PC-9 (cell line): ENCODE results near the gene LAYN. TPM values are rescaled to one million over a fixed set of nuclear protein-coding genes. Genes with fewer than 3 reads are reported as not detected.

Experiments used
- BruUV-seq: library from RNA; stranded (reverse); fragments of 400-500 nt; replicated peaks from 2 replicates; lab custom pipeline; 2021; lab: Mats Ljungman, UMichigan
- CTCF ChIA-PET: fragments of 300-600 bp; sonication (Branson Sonifier 250); formaldehyde crosslinking; loops from one replicate; lab custom pipeline; 2022; ENCODE audit warnings: antibody characterized with exemption; lab: Charles Lee
- POLR2A ChIA-PET: fragments of 300-600 bp; sonication (Branson Sonifier 250); formaldehyde crosslinking; loops from one replicate; lab custom pipeline; 2022; ENCODE audit warnings: antibody characterized with exemption; ENCODE audit not compliant: unreplicated experiment; lab: Charles Lee
- DNase-seq, 2 experiments: peaks; one replicate each; pipeline versions ENCODE4 v3.0.0 to v3.0.0-alpha.2; 2015 to 2022; ENCODE audit warnings: mixed read lengths in 1 of 2
- H2AFZ ChIP-seq: fragments of 200-600 bp; sonication (generic); 2 replicates; pipeline ENCODE4 v1.8.1; 2017; ENCODE audit warnings: antibody characterized with exemption
- H3F3A ChIP-seq: fragments of 200-600 bp; sonication (generic); 2 replicates; pipeline ENCODE4 v1.8.1; 2017; ENCODE audit warnings: antibody characterized with exemption, mild to moderate bottlenecking, low read depth; ENCODE audit not compliant: insufficient read depth
- H3K27ac ChIP-seq: fragments of 200-600 bp; sonication (generic); 2 replicates; pipeline ENCODE4 v1.6.1; 2016; ENCODE audit warnings: mixed run types
- H3K27me3 ChIP-seq: fragments of 200-600 bp; sonication (generic); 2 replicates; pipeline ENCODE4 v1.6.1; 2016; ENCODE audit warnings: low read depth, mixed run types; ENCODE audit not compliant: insufficient read depth
- H3K36me3 ChIP-seq: fragments of 200-600 bp; sonication (generic); 2 replicates; pipeline ENCODE4 v1.6.1; 2016; ENCODE audit warnings: low read depth, mixed run types
- H3K4me1 ChIP-seq: fragments of 200-600 bp; sonication (generic); replicated peaks from 2 replicates; pipeline ENCODE4 v1.6.1; 2016; ENCODE audit warnings: mixed run types; ENCODE audit not compliant: insufficient read depth
- H3K4me2 ChIP-seq: fragments of 200-600 bp; sonication (generic); 2 replicates; pipeline ENCODE4 v1.6.1; 2017; ENCODE audit warnings: mixed run types
- H3K4me3 ChIP-seq: fragments of 200-600 bp; sonication (generic); 2 replicates; pipeline ENCODE4 v1.6.1; 2016; ENCODE audit warnings: mixed run types
- H3K79me2 ChIP-seq: fragments of 200-600 bp; sonication (generic); 2 replicates; pipeline ENCODE4 v1.6.1; 2017; ENCODE audit warnings: low read depth, mixed run types
- H3K9me2 ChIP-seq: fragments of 200-600 bp; sonication (generic); 2 replicates; pipeline ENCODE4 v1.8.1; 2017; ENCODE audit warnings: mild to moderate bottlenecking; ENCODE audit not compliant: insufficient read depth
- H3K9me3 ChIP-seq: fragments of 200-600 bp; sonication (generic); 2 replicates; pipeline ENCODE4 v1.8.1; 2016; ENCODE audit warnings: low read depth; ENCODE audit not compliant: insufficient read depth
- H4K20me1 ChIP-seq: fragments of 200-600 bp; sonication (generic); 2 replicates; pipeline ENCODE4 v1.8.1; 2017; ENCODE audit not compliant: insufficient read depth
- EZH2 ChIP-seq: fragments of 200-600 bp; sonication (generic); IDR thresholded peaks from 2 replicates; pipeline ENCODE4 v1.8.0; 2017; ENCODE audit warnings: antibody characterized with exemption, low read depth
- intact Hi-C: fragments of 100-400 bp; cut with micrococcal nuclease; formaldehyde crosslinking; loops from one replicate; pipeline ENCODE4 v1.10.0; 2022; ENCODE audit not compliant: unreplicated experiment
- total RNA-seq: library from RNA; stranded (reverse); gene quantifications from 2 replicates; pipeline ENCODE4 v1.2.3, GENCODE V29; 2021
- TF ChIP-seq, protein P1 (sequence below): fragments of 200-600 bp; sonication (generic); conservative IDR thresholded peaks from 2 replicates; pipeline ENCODE4 v1.6.1; 2017; ENCODE audit warnings: mixed run types, antibody characterized with exemption, mild to moderate bottlenecking, moderate library complexity

Gene LAYN
- total RNA-seq, 1 experiment from 2014 or later = 19.9 TPM

GRCh38 chr11:111524056-111524455, 16.5 kb upstream of the LAYN start:
- POLR2A ChIA-PET = no interaction called here
- no TSS peak for BruUV-seq
- Histone ChIP-seq H3K9me2 (no peaks in the 10 kb centered on the region), H3K9me3 (no peaks in the 10 kb centered on the region), H3K4me3 (no peak overlapping the region), H3K36me3 (no peaks in the 10 kb centered on the region), H3K4me2 (no peak overlapping the region), H3F3A (no peaks in the 10 kb centered on the region; the same call in 1 of the 2 replicates), H3K27me3 (no peaks in the 10 kb centered on the region), H3K4me1 (peaks cover 15% of the 10 kb centered on the region), H4K20me1 (no peaks in the 10 kb centered on the region), H3K79me2 (no peaks in the 10 kb centered on the region), H2AFZ (no peak overlapping the region), H3K27ac (no peak overlapping the region)
- CTCF ChIA-PET = no interaction called here
- intact Hi-C loops = no loop called here
- no peak for TF ChIP-seq EZH2
- TF ChIP-seq, protein P1, sequence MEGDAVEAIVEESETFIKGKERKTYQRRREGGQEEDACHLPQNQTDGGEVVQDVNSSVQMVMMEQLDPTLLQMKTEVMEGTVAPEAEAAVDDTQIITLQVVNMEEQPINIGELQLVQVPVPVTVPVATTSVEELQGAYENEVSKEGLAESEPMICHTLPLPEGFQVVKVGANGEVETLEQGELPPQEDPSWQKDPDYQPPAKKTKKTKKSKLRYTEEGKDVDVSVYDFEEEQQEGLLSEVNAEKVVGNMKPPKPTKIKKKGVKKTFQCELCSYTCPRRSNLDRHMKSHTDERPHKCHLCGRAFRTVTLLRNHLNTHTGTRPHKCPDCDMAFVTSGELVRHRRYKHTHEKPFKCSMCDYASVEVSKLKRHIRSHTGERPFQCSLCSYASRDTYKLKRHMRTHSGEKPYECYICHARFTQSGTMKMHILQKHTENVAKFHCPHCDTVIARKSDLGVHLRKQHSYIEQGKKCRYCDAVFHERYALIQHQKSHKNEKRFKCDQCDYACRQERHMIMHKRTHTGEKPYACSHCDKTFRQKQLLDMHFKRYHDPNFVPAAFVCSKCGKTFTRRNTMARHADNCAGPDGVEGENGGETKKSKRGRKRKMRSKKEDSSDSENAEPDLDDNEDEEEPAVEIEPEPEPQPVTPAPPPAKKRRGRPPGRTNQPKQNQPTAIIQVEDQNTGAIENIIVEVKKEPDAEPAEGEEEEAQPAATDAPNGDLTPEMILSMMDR = no peak
- DNase-seq = no peak

DNA sequence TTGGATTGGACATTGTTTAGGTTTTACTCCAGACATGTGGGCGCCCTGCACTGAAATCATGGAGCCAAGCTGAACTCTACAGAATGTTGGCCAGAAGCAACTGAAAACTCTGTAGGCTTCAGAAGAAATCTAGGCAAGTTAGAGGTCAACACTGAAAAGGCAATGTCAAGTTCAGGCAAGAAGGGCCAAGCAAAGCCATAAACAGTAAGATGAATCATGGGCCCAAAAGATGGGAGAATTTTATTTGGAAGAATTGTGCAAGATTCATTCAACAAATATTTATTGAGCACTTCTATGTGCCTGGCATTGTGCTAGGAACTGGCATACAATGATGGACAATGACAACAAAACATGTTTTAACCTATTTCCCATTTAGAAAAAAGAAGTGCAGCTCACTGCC, 15.1 kb upstream of the LAYN start:
- no peak overlapping the region for H3K27ac ChIP-seq

GRCh38 chr11:111526501-111526900, 14.0 kb upstream of the LAYN start:
- ChIA-PET CTCF (no interaction called here), POLR2A (no interaction called here)
- Histone ChIP-seq H3K79me2 (no peaks in the 10 kb centered on the region), H3K36me3 (no peaks in the 10 kb centered on the region), H3F3A (no peaks in the 10 kb centered on the region; the same call in 1 of the 2 replicates), H3K9me3 (no peaks in the 10 kb centered on the region), H3K9me2 (no peaks in the 10 kb centered on the region), H2AFZ (no peak overlapping the region), H3K4me1 (peaks cover 20% of the 10 kb centered on the region), H3K27me3 (no peaks in the 10 kb centered on the region), H4K20me1 (no peaks in the 10 kb centered on the region), H3K4me3 (no peak overlapping the region), H3K27ac (no peak overlapping the region), H3K4me2 (peak overlapping the region; percentile 0; the same call in 1 of the 2 replicates)
- no TSS peak for BruUV-seq
- TF ChIP-seq, protein P1 = no peak
- no peak for TF ChIP-seq EZH2
- intact Hi-C loops = no loop called here
- peak; percentile 2 to 61 for DNase-seq

More for the DNA sequence above, 15.1 kb upstream of the LAYN start:
- no peaks in the 10 kb centered on the region for H3K36me3 ChIP-seq
- no peaks in the 10 kb centered on the region for H3K79me2 ChIP-seq
- no peaks in the 10 kb centered on the region; the same call in 1 of the 2 replicates for H3F3A ChIP-seq
- H3K27me3 ChIP-seq = no peaks in the 10 kb centered on the region
- H4K20me1 ChIP-seq = no peaks in the 10 kb centered on the region
- no TSS peak for BruUV-seq
- no peaks in the 10 kb centered on the region for H3K9me3 ChIP-seq
- H3K4me2 ChIP-seq = no peak overlapping the region
- TF ChIP-seq, protein P1 = no peak
- TF ChIP-seq EZH2 = no peak
- intact Hi-C loops = no loop called here
- no peak overlapping the region for H3K4me3 ChIP-seq
- no peak for DNase-seq
- H3K4me1 ChIP-seq = peaks cover 15% of the 10 kb centered on the region
- H3K9me2 ChIP-seq = no peaks in the 10 kb centered on the region
- ChIA-PET POLR2A (no interaction called here), CTCF (interaction anchor here (0.6 kb wide), 1 partner anchor 85 kb away, joined by 8 read pairs; no protein-coding TSS in a partner anchor)
- no peak overlapping the region for H2AFZ ChIP-seq
